ENCODE data around the gene ITPR2. TPM values are rescaled to one million over a fixed set of nuclear protein-coding genes. Genes with fewer than 3 reads are reported as not detected.

The ITPR2 gene
- total RNA-seq, 1 experiment from 2014 or later: 4.0 TPM

GRCh38 chr12:26691234-26691970 is 141.6 kb downstream of the ITPR2 start:
- DNase-seq (peak; percentile 100), ATAC-seq (peak; percentile 92)
- Histone ChIP-seq H3K9me2 (replicated peaks; ENCODE audit: low read length) (no peaks in the 10 kb centered on the region), H4K20me1 (ENCODE audit: low read length) (no peaks in the 10 kb centered on the region), H3K4me3 (ENCODE audit: low read length) (peak overlapping the region; percentile 39), H3F3A (ENCODE audit: low read length, unreplicated experiment) (peaks cover 6% of the 10 kb centered on the region), H2AFZ (ENCODE audit: low read length) (peak overlapping the region; percentile 46), H3K27me3 (ENCODE audit: low read length) (no peaks in the 10 kb centered on the region), H3K79me2 (ENCODE audit: low read length) (no peaks in the 10 kb centered on the region), H3K4me1 (ENCODE audit: insufficient read depth, low read length) (peaks cover 47% of the 10 kb centered on the region), H3K9ac (ENCODE audit: low read length) (no peak overlapping the region), H3K27ac (ENCODE audit: low read length) (peak overlapping the region; percentile 48), H3K4me2 (ENCODE audit: low read length) (peak overlapping the region; percentile 76), H3K9me3 (ENCODE audit: low read length) (no peaks in the 10 kb centered on the region), H3K36me3 (ENCODE audit: low read depth, low read length) (no peaks in the 10 kb centered on the region)
- no peak for TF ChIP-seq EZH2phosphoT487 (IDR thresholded peaks at IDR 0.05; ENCODE audit: borderline replicate concordance, low read length)
- TF ChIP-seq CTCF (conservative IDR thresholded peaks at IDR 0.05; ENCODE audit: low read depth, low read length): no peak
- no peak for TF ChIP-seq EZH2 (IDR thresholded peaks at IDR 0.05; ENCODE audit: low read length, unreplicated experiment)
- ChIA-PET POLR2A (ENCODE audit: unreplicated experiment) (interaction anchor here (0.5 to 0.6 kb wide), 3 partner anchors 91 to 1258 kb away, joined by 3 to 17 read pairs (median 3); no protein-coding TSS in a partner anchor), CTCF (interaction anchor here (1.0 kb wide), 1 partner anchor 39 kb away, joined by 3 read pairs; no protein-coding TSS in a partner anchor)
- intact Hi-C loops (cut with micrococcal nuclease): loop anchor here (1.0 to 2.0 kb wide), 3 partner anchors 8 to 852 kb away; no protein-coding TSS in a partner anchor
- no TSS peak for BruUV-seq (replicated peaks)

- ATAC-seq (no peak), DNase-seq (no peak)
- no peaks in the 10 kb centered on the region for H3K79me2 ChIP-seq (ENCODE audit: low read length)
- no peaks in the 10 kb centered on the region for H3K36me3 ChIP-seq (ENCODE audit: low read depth, low read length)
- BruUV-seq (replicated peaks): no TSS peak
- H3F3A ChIP-seq (ENCODE audit: low read length, unreplicated experiment): peaks cover 6% of the 10 kb centered on the region
- peak overlapping the region; percentile 76; the same call in 1 of the 2 replicates for H3K4me2 ChIP-seq (ENCODE audit: low read length)
- H3K9ac ChIP-seq (ENCODE audit: low read length): no peak overlapping the region
- H3K27me3 ChIP-seq (ENCODE audit: low read length): no peaks in the 10 kb centered on the region
- no peak overlapping the region for H3K27ac ChIP-seq (ENCODE audit: low read length)
- no peaks in the 10 kb centered on the region for H3K9me2 ChIP-seq (replicated peaks; ENCODE audit: low read length)
- ChIA-PET CTCF (interaction anchor here (1.0 kb wide), 1 partner anchor 38 kb away, joined by 3 read pairs; no protein-coding TSS in a partner anchor), POLR2A (ENCODE audit: unreplicated experiment) (interaction anchor here (0.5 to 0.6 kb wide), 2 partner anchors 91 to 500 kb away, joined by 3 to 17 read pairs; no protein-coding TSS in a partner anchor)
- no peak overlapping the region for H2AFZ ChIP-seq (ENCODE audit: low read length)
- intact Hi-C loops (cut with micrococcal nuclease): loop anchor here (2.0 kb wide), 1 partner anchor 58 kb away; no protein-coding TSS in a partner anchor
- TF ChIP-seq EZH2 (IDR thresholded peaks at IDR 0.05; ENCODE audit: low read length, unreplicated experiment) (no peak), EZH2phosphoT487 (IDR thresholded peaks at IDR 0.05; ENCODE audit: borderline replicate concordance, low read length) (no peak), CTCF (conservative IDR thresholded peaks at IDR 0.05; ENCODE audit: low read depth, low read length) (no peak)
- H4K20me1 ChIP-seq (ENCODE audit: low read length): no peaks in the 10 kb centered on the region
- no peaks in the 10 kb centered on the region for H3K9me3 ChIP-seq (ENCODE audit: low read length)
- no peak overlapping the region for H3K4me3 ChIP-seq (ENCODE audit: low read length)
- H3K4me1 ChIP-seq (ENCODE audit: insufficient read depth, low read length): peaks cover 48% of the 10 kb centered on the region
Observed at GRCh38 chr12:26690601-26691000, 142.4 kb downstream of the ITPR2 start.

All from PC-3 (cell line).